A549 (cell line): ENCODE data around the gene SLC1A4. TPM values are rescaled to one million over a fixed set of nuclear protein-coding genes. Genes with fewer than 3 reads are reported as not detected.

Source experiments
- ATAC-seq, 2 experiments: fragments of 200-7000 bp in 1 of 2; fragments of >200 bp in 1 of 2; cut with Nextera tagmentation in 1 of 2; cut with Tn5 transposase in 1 of 2; 3 replicates each; pipeline versions ENCODE4 v1.8.0 to v1.9.1; 2018 to 2020; ENCODE audit warnings: mild to moderate bottlenecking in 1 of 2, moderate library complexity in 1 of 2
- CTCF ChIA-PET: fragments of 300-600 bp; sonication (Branson Sonifier 250); formaldehyde crosslinking; extraction: SDS; loops from one replicate; lab custom pipeline; 2021; ENCODE audit warnings: antibody characterized with exemption, inconsistent platforms; lab: Yijun Ruan, JAX
- POLR2A ChIA-PET: fragments of 350-600 bp; formaldehyde crosslinking; extraction: SDS; loops from one replicate; lab custom pipeline; 2021; ENCODE audit warnings: antibody characterized with exemption, inconsistent platforms; lab: Yijun Ruan, JAX
- DNase-seq, 2 experiments: peaks; one replicate each; pipeline versions ENCODE4 v3.0.0 to v3.0.0-alpha.2; 2011 to 2016; ENCODE audit warnings: low read depth in 1 of 2, low spot score in 1 of 2
- FAIRE-seq: peaks from 2 replicates; lab custom pipeline; 2011; peaks lifted over from hg19 to GRCh38; lab: Jason Lieb, UNC
- H3K27ac ChIP-seq, 2 experiments: fragments of >200 bp; sonication (Bioruptor Twin); formaldehyde crosslinking; 3 replicates each; pipeline ENCODE4 v1.5.1; 2016 to 2017
- H3K4me1 ChIP-seq: fragments of >200 bp; sonication (Bioruptor Twin); formaldehyde crosslinking; 3 replicates; pipeline ENCODE4 v1.6.1; 2016
- H3K4me2 ChIP-seq: fragments of >200 bp; sonication (Bioruptor Twin); formaldehyde crosslinking; 3 replicates; pipeline ENCODE4 v1.6.1; 2016
- H3K4me3 ChIP-seq: fragments of >200 bp; sonication (Bioruptor Twin); formaldehyde crosslinking; 3 replicates; pipeline ENCODE4 v1.5.1; 2016
- H3K9me3 ChIP-seq: fragments of >200 bp; sonication (Bioruptor Twin); formaldehyde crosslinking; 3 replicates; pipeline ENCODE4 v1.6.1; 2016
- CBX8 ChIP-seq: fragments of 200-600 bp; sonication (generic); IDR thresholded peaks from 2 replicates; pipeline ENCODE4 v1.6.1; 2016
- CHD2 ChIP-seq: fragments of 150-350 bp; IDR thresholded peaks from 2 replicates; pipeline ENCODE4 v1.6.1; 2014; ENCODE audit warnings: low read length; ENCODE audit not compliant: partially characterized antibody
- CHD4 ChIP-seq: fragments of 200-600 bp; sonication (generic); IDR thresholded peaks from 2 replicates; pipeline ENCODE4 v1.6.1; 2016; ENCODE audit warnings: antibody characterized with exemption, mild to moderate bottlenecking, borderline replicate concordance
- EHF ChIP-seq: fragments of 250-450 bp; sonication (Bioruptor Pico); IDR thresholded peaks from 2 replicates; pipeline ENCODE4 v1.5.0; 2020; ENCODE audit warnings: mild to moderate bottlenecking
- EHMT2 ChIP-seq: fragments of 200-600 bp; sonication (generic); IDR thresholded peaks from 2 replicates; pipeline ENCODE4 v1.6.1; 2016; ENCODE audit warnings: antibody characterized with exemption, low read depth, mild to moderate bottlenecking, moderate library complexity
- ESRRA ChIP-seq: fragments of 150-350 bp; IDR thresholded peaks from 2 replicates; pipeline ENCODE4 v1.6.1; 2014; ENCODE audit warnings: mild to moderate bottlenecking, low read length, borderline replicate concordance
- FOSL2 ChIP-seq, 2 experiments: fragments of 450-650 bp in 1 of 2; fragments of >200 bp in 1 of 2; sonication (Bioruptor Twin) in 1 of 2; formaldehyde crosslinking; IDR thresholded peaks; 2 replicates each; pipeline versions ENCODE4 v1.5.0 to v1.6.1; 2016 to 2020; ENCODE audit warnings: mild to moderate bottlenecking in 1 of 2, moderate library complexity in 1 of 2
- FOXS1 ChIP-seq: fragments of 250-450 bp; sonication (Bioruptor Pico); IDR thresholded peaks from 2 replicates; pipeline ENCODE4 v1.5.0; 2020; ENCODE audit warnings: mild to moderate bottlenecking, moderate library complexity
- GATA3 ChIP-seq: IDR thresholded peaks from 2 replicates; pipeline ENCODE4 v1.6.1; 2012; ENCODE audit warnings: borderline replicate concordance
- JUN ChIP-seq, 2 experiments: fragments of >200 bp; sonication (Bioruptor Twin); formaldehyde crosslinking; IDR thresholded peaks; 2 replicates in 1 of 2; 3 replicates in 1 of 2; pipeline ENCODE4 v1.6.1; 2016 to 2017
- JUNB ChIP-seq: fragments of >200 bp; sonication (Bioruptor Twin); formaldehyde crosslinking; IDR thresholded peaks from 2 replicates; pipeline ENCODE4 v1.6.1; 2016
- MAZ ChIP-seq: fragments of 150-350 bp; IDR thresholded peaks from 2 replicates; pipeline ENCODE4 v1.6.1; 2014; ENCODE audit warnings: antibody characterized with exemption, low read depth, low read length, borderline replicate concordance
- MYC ChIP-seq: IDR thresholded peaks from 2 replicates; pipeline ENCODE4 v1.6.1; 2012; ENCODE audit warnings: mild to moderate bottlenecking, inconsistent platforms, low read length, improper control_type of control experiment, borderline replicate concordance
- NR3C1 ChIP-seq: fragments of >200 bp; sonication (Bioruptor Twin); formaldehyde crosslinking; IDR thresholded peaks from 3 replicates; pipeline ENCODE4 v1.6.1; 2017
- POLR2A ChIP-seq: IDR thresholded peaks from 2 replicates; pipeline ENCODE4 v1.6.1; 2012; ENCODE audit warnings: mild to moderate bottlenecking, low read length
- RARB ChIP-seq: fragments of 250-450 bp; sonication (Bioruptor Pico); IDR thresholded peaks from 2 replicates; pipeline ENCODE4 v1.8.0; 2021; ENCODE audit warnings: mild to moderate bottlenecking, moderate library complexity
- RNF2 ChIP-seq: fragments of 200-600 bp; sonication (generic); IDR thresholded peaks from 2 replicates; pipeline ENCODE4 v1.6.1; 2016; ENCODE audit warnings: low read depth, mild to moderate bottlenecking, antibody characterized with exemption, moderate library complexity, borderline replicate concordance
- SREBF2 ChIP-seq: fragments of 450-650 bp; IDR thresholded peaks from 2 replicates; pipeline ENCODE4 v1.6.1; 2014; ENCODE audit warnings: mild to moderate bottlenecking, moderate library complexity
- ZNF302 ChIP-seq: fragments of 250-450 bp; sonication (Bioruptor Pico); IDR thresholded peaks from 2 replicates; pipeline ENCODE4 v1.9.0; 2021; ENCODE audit warnings: inconsistent platforms, mild to moderate bottlenecking, moderate library complexity
- ZSCAN20 ChIP-seq: fragments of 250-450 bp; sonication (Bioruptor Pico); IDR thresholded peaks from 2 replicates; pipeline ENCODE4 v1.8.0; 2022; ENCODE audit warnings: mild to moderate bottlenecking, moderate library complexity
- WGBS: methylation state at CpG from one replicate; pipeline ENCODE4 v1.1.6; 2017; ENCODE audit errors: missing lambda C conversion rate; 5-methylcytosine and 5-hydroxymethylcytosine counted together
- polyA plus RNA-seq, 4 experiments: library from polyadenylated mRNA; depleted of rRNA in 3 of 4; stranded (reverse); fragments of >200 nt; fragmentation: RNase III in 1 of 4; extraction: RNeasy Plus Mini Kit Qiagen cat#74134 plus additional on column Dnase treatment in 1 of 4; gene quantifications; 2 replicates in 3 of 4; 3 replicates in 1 of 4; pipeline ENCODE4 v1.2.3, GENCODE V29; 2011 to 2017
- TF ChIP-seq, protein P1 (sequence below): fragments of >200 bp; sonication (Bioruptor Twin); formaldehyde crosslinking; IDR thresholded peaks from 2 replicates; pipeline ENCODE4 v1.6.1; 2016
- TF ChIP-seq, protein P2 (sequence below): IDR thresholded peaks from 2 replicates; pipeline ENCODE4 v1.6.1; 2012; ENCODE audit warnings: low read depth, borderline replicate concordance

SLC1A4 gene
- polyA plus RNA-seq, 2 of the 4 experiments (the other 2 are of a cell fraction) = 9.1 to 26.4 TPM

- no peak for TF ChIP-seq NR3C1
- TF ChIP-seq, protein P1, sequence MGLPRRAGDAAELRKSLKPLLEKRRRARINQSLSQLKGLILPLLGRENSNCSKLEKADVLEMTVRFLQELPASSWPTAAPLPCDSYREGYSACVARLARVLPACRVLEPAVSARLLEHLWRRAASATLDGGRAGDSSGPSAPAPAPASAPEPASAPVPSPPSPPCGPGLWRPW = no peak
Observed at GRCh38 chr2:65050931-65051330, 61.7 kb downstream of the SLC1A4 start (continued).

DNA sequence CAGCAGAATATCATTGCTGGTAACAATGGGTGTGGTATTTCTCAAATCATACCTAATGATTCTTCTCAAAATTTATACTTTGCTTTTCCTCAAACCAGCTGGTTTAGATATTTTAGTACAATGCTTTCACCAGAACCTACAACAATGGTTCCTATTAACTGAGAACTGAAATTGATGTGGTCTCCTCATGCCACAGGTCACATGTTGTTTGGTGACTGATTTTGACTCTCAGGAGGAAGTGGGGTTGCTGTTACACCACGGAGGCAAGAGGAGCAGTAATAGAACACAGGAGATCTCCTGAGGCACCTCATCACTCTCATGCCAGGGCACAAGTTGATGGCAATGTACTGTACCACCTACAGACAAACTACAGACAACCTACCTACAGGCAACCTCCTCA is 64.0 kb downstream of the SLC1A4 start:
- peaks cover 16% of the 10 kb centered on the region for H3K4me1 ChIP-seq
- TF ChIP-seq MYC (no peak), CHD2 (no peak), GATA3 (no peak), CHD4 (no peak), POLR2A (no peak), JUN (IDR thresholded peaks at IDR 0.05) (no peak), SREBF2 (no peak)
- ATAC-seq (no peak), DNase-seq (no peak), FAIRE-seq (no peak)
- ChIA-PET POLR2A (no interaction called here), CTCF (interaction anchor here (0.5 to 6.5 kb wide), 7 partner anchors 11 to 565 kb away, joined by 3 to 35 read pairs (median 5); no protein-coding TSS in a partner anchor)
- peaks cover 6% of the 10 kb centered on the region; the same call in 2 of the 3 replicates for H3K9me3 ChIP-seq
- 11% methylated on average over 1 of the region's 1 CpG for WGBS
- no peak overlapping the region for H3K4me3 ChIP-seq
- H3K4me2 ChIP-seq = no peak overlapping the region
- H3K27ac ChIP-seq = no peak overlapping the region

- H3K4me2 ChIP-seq = peak overlapping the region; percentile 80
- WGBS = 79% methylated on average over 4 of the region's 4 CpGs
- H3K4me1 ChIP-seq = peaks cover 16% of the 10 kb centered on the region
- ChIA-PET POLR2A (interaction anchor here (0.9 to 2.5 kb wide), 5 partner anchors 18 to 173 kb away, joined by 3 to 18 read pairs (median 9); partner anchors contain the start of genes ACTR2, RAB1A and SLC1A4), CTCF (interaction anchor here (1.1 to 6.5 kb wide), 10 partner anchors 8 to 137 kb away, joined by 3 to 35 read pairs (median 8); no protein-coding TSS in a partner anchor)
- FAIRE-seq (no peak), DNase-seq (no peak), ATAC-seq (no peak)
- TF ChIP-seq RARB (no peak), CBX8 (no peak), RNF2 (no peak), ZNF302 (CRISPR knock-in tag) (no peak), JUNB (no peak), MAZ (no peak), ESRRA (no peak), FOSL2 (IDR thresholded peaks at IDR 0.05) (no peak), FOSL2 (CRISPR knock-in tag; IDR thresholded peaks at IDR 0.05) (no peak), EHMT2 (no peak), ZSCAN20 (CRISPR knock-in tag) (no peak), EHF (CRISPR knock-in tag) (no peak), GATA3 (no peak), MYC (no peak), FOXS1 (no peak)
- TF ChIP-seq, protein P1 = no peak
- TF ChIP-seq, protein P2, sequence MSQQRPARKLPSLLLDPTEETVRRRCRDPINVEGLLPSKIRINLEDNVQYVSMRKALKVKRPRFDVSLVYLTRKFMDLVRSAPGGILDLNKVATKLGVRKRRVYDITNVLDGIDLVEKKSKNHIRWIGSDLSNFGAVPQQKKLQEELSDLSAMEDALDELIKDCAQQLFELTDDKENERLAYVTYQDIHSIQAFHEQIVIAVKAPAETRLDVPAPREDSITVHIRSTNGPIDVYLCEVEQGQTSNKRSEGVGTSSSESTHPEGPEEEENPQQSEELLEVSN = no peak
- no peak overlapping the region for H3K27ac ChIP-seq
- H3K4me3 ChIP-seq = peak overlapping the region; percentile 67; the same call in 2 of the 3 replicates
- no peaks in the 10 kb centered on the region for H3K9me3 ChIP-seq
Observed at GRCh38 chr2:65054749-65055421, 65.7 kb downstream of the SLC1A4 start.
